ENCODE data around the gene MSMO1. TPM values are rescaled to one million over a fixed set of nuclear protein-coding genes. Genes with fewer than 3 reads are reported as not detected.
A peak's percentile ranks its signal among the peaks of the same experiment; 100 is the strongest.
"Not testable (repeated sequence)": the region's sequence is repeated elsewhere in the genome, so short reads cannot be mapped to it uniquely, and the experiment has no call there.

The MSMO1 gene
- total RNA-seq = 65.8 and 170 TPM in 2 replicates
- 138 and 305 TPM in 2 replicates for polyA plus RNA-seq

DNA sequence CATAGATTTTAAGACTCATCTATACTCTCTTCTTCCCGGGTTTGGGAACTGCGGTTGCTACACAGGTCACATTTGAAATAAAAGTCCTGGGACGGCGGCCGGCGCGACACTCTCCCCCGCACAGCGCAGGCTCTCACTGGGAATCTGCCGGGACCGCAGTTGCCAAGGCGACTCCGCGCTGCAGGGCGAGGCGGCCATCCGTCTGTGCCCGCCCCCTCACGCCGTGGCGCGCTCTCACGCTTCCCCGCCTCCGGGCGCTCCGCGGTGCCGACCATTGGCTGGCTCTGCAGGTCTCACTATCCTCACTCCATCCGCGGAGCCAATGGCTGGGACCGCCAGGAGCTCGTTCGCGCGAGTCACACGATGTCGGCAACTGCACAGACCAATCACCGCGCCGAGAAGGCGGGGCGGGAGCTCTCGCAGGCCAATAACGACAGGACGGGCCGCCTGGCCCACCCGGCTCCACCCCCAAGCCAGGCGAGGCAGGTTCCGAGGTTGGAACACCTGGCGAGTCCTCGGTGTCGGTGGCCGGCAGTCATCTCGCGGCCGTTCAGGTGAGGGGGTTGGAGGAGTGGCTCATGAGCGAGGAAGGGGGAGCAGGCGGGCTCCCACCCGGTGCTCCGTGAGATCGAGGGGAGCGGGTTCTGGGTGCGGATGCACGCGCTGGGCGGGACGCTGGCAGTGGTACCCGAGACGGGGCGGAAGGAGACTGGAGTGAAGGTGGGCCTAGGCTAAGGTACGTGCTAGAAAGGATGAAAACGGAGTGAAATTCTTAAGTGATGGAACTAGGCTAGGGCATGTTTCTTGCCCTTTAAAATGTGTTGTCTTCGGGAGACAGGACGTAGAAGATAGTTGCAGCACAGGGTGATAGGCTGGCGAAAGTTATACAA, at the start of gene MSMO1:
MSMO1 (plus strand) TSS at position 459 of the 890 bp plus-strand sequence. CDS start 5,702 bp downstream, outside the sequence.
- Histone ChIP-seq H3K27ac (peak within 1 kb of the TSS; percentile 94), H3K36me3 (no peaks in the 10 kb centered on the region), H3K27me3 (no peaks in the 10 kb centered on the region), H3K9me3 (ENCODE audit: low read depth) (no peaks in the 10 kb centered on the region), H3K4me1 (ENCODE audit: low read depth) (peaks cover 22% of the 10 kb centered on the region), H3K4me3 (peak within 1 kb of the TSS; percentile 67)
- peak; percentile 99 to 100 for DNase-seq (ENCODE audit: low read depth in 1 of 2, low spot score in 1 of 2)
- TF ChIP-seq, protein P1, sequence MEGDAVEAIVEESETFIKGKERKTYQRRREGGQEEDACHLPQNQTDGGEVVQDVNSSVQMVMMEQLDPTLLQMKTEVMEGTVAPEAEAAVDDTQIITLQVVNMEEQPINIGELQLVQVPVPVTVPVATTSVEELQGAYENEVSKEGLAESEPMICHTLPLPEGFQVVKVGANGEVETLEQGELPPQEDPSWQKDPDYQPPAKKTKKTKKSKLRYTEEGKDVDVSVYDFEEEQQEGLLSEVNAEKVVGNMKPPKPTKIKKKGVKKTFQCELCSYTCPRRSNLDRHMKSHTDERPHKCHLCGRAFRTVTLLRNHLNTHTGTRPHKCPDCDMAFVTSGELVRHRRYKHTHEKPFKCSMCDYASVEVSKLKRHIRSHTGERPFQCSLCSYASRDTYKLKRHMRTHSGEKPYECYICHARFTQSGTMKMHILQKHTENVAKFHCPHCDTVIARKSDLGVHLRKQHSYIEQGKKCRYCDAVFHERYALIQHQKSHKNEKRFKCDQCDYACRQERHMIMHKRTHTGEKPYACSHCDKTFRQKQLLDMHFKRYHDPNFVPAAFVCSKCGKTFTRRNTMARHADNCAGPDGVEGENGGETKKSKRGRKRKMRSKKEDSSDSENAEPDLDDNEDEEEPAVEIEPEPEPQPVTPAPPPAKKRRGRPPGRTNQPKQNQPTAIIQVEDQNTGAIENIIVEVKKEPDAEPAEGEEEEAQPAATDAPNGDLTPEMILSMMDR (IDR thresholded peaks at IDR 0.05; ENCODE audit: low read depth, low read length) = no peak

GRCh38 chr4:165279531-165279930, 47.9 kb upstream of the MSMO1 start:
- H3K4me3 ChIP-seq; H3K36me3 ChIP-seq; DNase-seq (ENCODE audit: low read depth in 1 of 2, low spot score in 1 of 2); H3K9me3 ChIP-seq (ENCODE audit: low read depth); H3K4me1 ChIP-seq (ENCODE audit: low read depth); H3K27ac ChIP-seq; H3K27me3 ChIP-seq: not testable (repeated sequence)

DNA sequence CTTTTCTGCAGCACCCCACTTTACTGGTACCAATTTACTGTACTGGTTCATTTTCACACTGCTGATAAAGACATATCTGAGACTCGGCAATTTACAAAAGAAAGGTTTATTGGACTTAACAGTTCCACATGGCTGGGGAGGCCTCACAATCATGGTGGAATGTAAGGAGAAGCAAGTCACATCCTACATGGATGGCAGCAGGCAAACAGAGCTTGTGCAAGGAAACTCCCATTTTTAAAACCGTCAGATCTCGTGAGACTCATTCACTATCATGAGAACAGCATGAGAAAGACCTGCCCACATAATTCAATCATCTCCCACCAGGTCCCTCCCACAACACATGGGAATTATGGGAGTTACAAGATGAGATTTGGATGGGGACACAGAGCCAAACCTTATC, 42.8 kb upstream of the MSMO1 start:
- not testable (repeated sequence) for H3K27ac ChIP-seq; H3K4me1 ChIP-seq (ENCODE audit: low read depth); H3K27me3 ChIP-seq; H3K9me3 ChIP-seq (ENCODE audit: low read depth); H3K4me3 ChIP-seq; DNase-seq (ENCODE audit: low read depth in 1 of 2, low spot score in 1 of 2); H3K36me3 ChIP-seq

GRCh38 chr4:165286619-165287340, 40.7 kb upstream of the MSMO1 start:
- H3K4me3 ChIP-seq; H3K36me3 ChIP-seq; H3K9me3 ChIP-seq (ENCODE audit: low read depth); H3K4me1 ChIP-seq (ENCODE audit: low read depth); H3K27me3 ChIP-seq; H3K27ac ChIP-seq; DNase-seq (ENCODE audit: low read depth in 1 of 2, low spot score in 1 of 2): not testable (repeated sequence)

- TF ChIP-seq, protein P1 (IDR thresholded peaks at IDR 0.05; ENCODE audit: low read depth, low read length) = no peak
- Histone ChIP-seq H3K27me3 (no peaks in the 10 kb centered on the region), H3K27ac (no peak overlapping the region), H3K4me1 (ENCODE audit: low read depth) (no peaks in the 10 kb centered on the region), H3K9me3 (ENCODE audit: low read depth) (no peaks in the 10 kb centered on the region), H3K36me3 (no peaks in the 10 kb centered on the region), H3K4me3 (no peak overlapping the region)
- DNase-seq (ENCODE audit: low read depth in 1 of 2, low spot score in 1 of 2) = no peak
Observed at GRCh38 chr4:165288226-165288625, 39.2 kb upstream of the MSMO1 start.

- TF ChIP-seq, protein P1 (IDR thresholded peaks at IDR 0.05; ENCODE audit: low read depth, low read length) = no peak
- H3K27ac ChIP-seq = no peak overlapping the region
- no peaks in the 10 kb centered on the region for H3K4me1 ChIP-seq (ENCODE audit: low read depth)
- no peaks in the 10 kb centered on the region for H3K9me3 ChIP-seq (ENCODE audit: low read depth)
- H3K27me3 ChIP-seq = no peaks in the 10 kb centered on the region
- H3K4me3 ChIP-seq = no peak overlapping the region
- DNase-seq (ENCODE audit: low read depth in 1 of 2, low spot score in 1 of 2) = peak in 1 of 2 donors; percentile 86
- no peaks in the 10 kb centered on the region for H3K36me3 ChIP-seq
Observed at GRCh38 chr4:165288639-165289422, 38.6 kb upstream of the MSMO1 start.
